ENCODE measurements around the gene IL20RA. TPM values are rescaled to one million over a fixed set of nuclear protein-coding genes. Genes with fewer than 3 reads are reported as not detected.
A peak's percentile ranks its signal among the peaks of the same experiment; 100 is the strongest.
"Not testable (repeated sequence)": the region's sequence is repeated elsewhere in the genome, so short reads cannot be mapped to it uniquely, and the experiment has no call there.

IL20RA gene
- total RNA-seq, 2 experiments from 2014 or later = not detected

DNA sequence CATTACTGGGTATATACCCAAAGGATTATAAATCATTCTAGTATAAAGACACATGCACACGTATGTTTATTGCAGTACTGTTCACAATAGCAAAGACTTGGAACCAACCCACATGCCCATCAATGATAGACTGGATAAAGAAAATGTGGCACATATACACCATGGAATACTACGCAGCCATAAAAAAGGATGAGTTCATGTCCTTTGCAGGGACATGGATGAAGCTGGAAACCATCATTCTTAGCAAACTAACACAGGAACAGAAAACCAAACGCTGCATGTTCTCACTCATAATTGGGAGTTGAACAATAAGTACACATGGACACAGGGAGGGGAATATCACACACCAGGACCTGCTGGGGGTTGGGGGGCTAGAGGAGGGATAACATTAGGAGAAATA is 31.0 kb upstream of the IL20RA start:
- DNase-seq; H3K4me3 Mint-ChIP-seq; H3K4me1 Mint-ChIP-seq; ATAC-seq; H3K36me3 Mint-ChIP-seq; H3K9me3 Mint-ChIP-seq (ENCODE audit: low read depth); H3K27ac Mint-ChIP-seq: not testable (repeated sequence)
- peaks cover 47% of the 10 kb centered on the region for H3K27me3 Mint-ChIP-seq
- CTCF ChIA-PET = interaction anchor here (0.6 to 2.0 kb wide), 5 partner anchors 7 to 566 kb away, joined by 3 to 6 read pairs (median 4); no protein-coding TSS in a partner anchor

GRCh38 chr6:137070303-137070702 is 25.5 kb upstream of the IL20RA start:
- Mint-ChIP-seq H3K9me3 (ENCODE audit: low read depth) (no peaks in the 10 kb centered on the region), H3K27ac (no peak overlapping the region), H3K36me3 (peaks cover 2% of the 10 kb centered on the region), H3K27me3 (peaks cover 69% of the 10 kb centered on the region), H3K4me1 (peaks cover 5% of the 10 kb centered on the region), H3K4me3 (no peak overlapping the region)
- CTCF ChIA-PET = interaction anchor here (1.1 kb wide), 1 partner anchor 11 kb away, joined by 3 read pairs; no protein-coding TSS in a partner anchor
- DNase-seq (no peak), ATAC-seq (no peak)

GRCh38 chr6:137067399-137067798 is 22.6 kb upstream of the IL20RA start:
- Mint-ChIP-seq H3K4me1 (peaks cover 5% of the 10 kb centered on the region), H3K27me3 (peaks cover 56% of the 10 kb centered on the region), H3K9me3 (ENCODE audit: low read depth) (no peaks in the 10 kb centered on the region), H3K36me3 (peaks cover 2% of the 10 kb centered on the region), H3K4me3 (no peak overlapping the region), H3K27ac (no peak overlapping the region)
- no peak for DNase-seq
- CTCF ChIA-PET = interaction anchor here (1.1 kb wide), 1 partner anchor 23 kb away, joined by 3 read pairs; no protein-coding TSS in a partner anchor
- no peak for ATAC-seq

DNA sequence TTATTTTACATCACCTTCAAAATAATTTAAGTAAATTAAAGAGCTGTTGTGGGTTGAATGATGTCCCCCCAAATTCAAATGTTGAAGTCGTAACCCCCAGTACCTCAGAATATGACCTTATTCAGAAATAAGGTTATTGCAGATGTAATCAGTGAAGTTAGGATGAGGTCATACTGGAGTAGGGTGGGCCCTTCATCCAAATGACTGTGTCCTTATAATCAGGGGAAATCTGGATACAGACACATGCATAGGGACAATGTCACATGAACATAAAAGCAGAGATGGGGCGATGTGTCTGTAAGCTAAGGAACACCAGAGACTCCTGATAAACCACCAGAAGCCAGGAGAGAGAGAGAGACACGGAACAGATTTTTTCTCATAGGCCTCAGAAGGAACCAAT is 13.3 kb upstream of the IL20RA start:
- Mint-ChIP-seq H3K4me3 (no peak overlapping the region), H3K9me3 (ENCODE audit: low read depth) (no peaks in the 10 kb centered on the region), H3K27ac (no peak overlapping the region), H3K27me3 (peaks cover 22% of the 10 kb centered on the region), H3K36me3 (no peaks in the 10 kb centered on the region), H3K4me1 (no peaks in the 10 kb centered on the region)
- ATAC-seq = no peak
- CTCF ChIA-PET = no interaction called here
- DNase-seq = no peak

DNA sequence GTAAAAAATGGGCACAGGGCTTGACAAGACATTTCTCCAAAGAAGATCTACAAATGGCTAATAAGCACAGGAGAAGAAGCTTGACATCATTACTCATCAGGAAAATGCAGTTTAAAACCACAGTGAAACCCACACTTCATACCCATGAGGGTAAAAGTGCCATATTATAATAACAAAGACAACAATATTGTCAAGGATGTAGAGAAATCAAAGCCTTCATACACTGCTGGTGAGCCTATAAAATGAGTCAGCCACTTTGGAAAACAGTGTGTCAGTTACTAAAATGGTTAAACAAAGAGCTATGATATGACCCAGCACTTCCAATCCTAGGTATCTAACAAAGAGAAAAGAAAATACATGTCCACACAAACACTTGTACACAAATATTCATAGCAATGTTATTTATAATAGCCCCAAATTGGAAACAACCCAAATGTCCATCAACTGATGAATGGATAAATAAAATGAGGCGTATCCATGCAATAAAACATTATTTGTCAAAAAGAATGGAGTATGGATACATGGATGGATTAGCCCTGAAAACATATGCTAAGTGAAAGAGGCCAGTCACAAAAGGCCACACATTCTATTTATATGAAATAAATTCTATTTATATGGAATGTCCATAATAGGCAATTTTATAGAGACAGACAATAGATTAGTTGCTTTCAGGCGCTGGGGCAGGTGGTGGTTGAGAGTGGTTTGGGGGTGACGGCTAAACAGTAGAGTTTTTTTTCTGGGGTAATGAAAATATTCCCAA is 11.5 kb upstream of the IL20RA start:
- Mint-ChIP-seq H3K4me3 (no peak overlapping the region), H3K27ac (no peak overlapping the region), H3K36me3 (no peaks in the 10 kb centered on the region), H3K27me3 (peaks cover 33% of the 10 kb centered on the region), H3K4me1 (no peaks in the 10 kb centered on the region), H3K9me3 (ENCODE audit: low read depth) (no peaks in the 10 kb centered on the region)
- ATAC-seq (no peak), DNase-seq (no peak)
- CTCF ChIA-PET = interaction anchor here (1.5 kb wide), 1 partner anchor 10 kb away, joined by 4 read pairs; no protein-coding TSS in a partner anchor

- H3K36me3 Mint-ChIP-seq = no peaks in the 10 kb centered on the region
- no peak overlapping the region for H3K27ac Mint-ChIP-seq
- H3K27me3 Mint-ChIP-seq = peaks cover 66% of the 10 kb centered on the region
- ATAC-seq (no peak), DNase-seq (no peak)
- no peak overlapping the region for H3K4me3 Mint-ChIP-seq
- CTCF ChIA-PET = no interaction called here
- H3K9me3 Mint-ChIP-seq (ENCODE audit: low read depth) = no peaks in the 10 kb centered on the region
- no peaks in the 10 kb centered on the region for H3K4me1 Mint-ChIP-seq
These were observed 7.2 kb upstream of the IL20RA start for GRCh38 chr6:137051790-137052472.

DNA sequence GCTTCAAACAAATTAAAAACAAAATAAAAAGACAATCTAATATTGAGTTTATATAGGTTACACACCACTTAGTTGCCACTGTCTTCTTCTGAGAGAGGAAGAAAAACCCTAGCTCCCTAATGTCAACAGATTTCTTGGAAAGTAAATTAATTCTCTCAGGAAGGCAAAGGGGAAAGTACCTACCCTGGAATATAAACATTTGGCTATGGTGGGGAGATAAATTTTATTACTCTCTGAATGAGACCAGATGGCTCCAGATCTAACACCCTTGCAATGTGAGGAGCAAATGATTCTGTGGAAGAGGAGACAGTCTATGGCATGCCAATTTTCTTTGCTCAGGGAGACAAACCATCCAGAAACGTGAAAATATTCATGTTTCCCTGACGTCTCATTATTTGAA is 4.3 kb upstream of the IL20RA start:
- H3K9me3 Mint-ChIP-seq (ENCODE audit: low read depth) = no peaks in the 10 kb centered on the region
- DNase-seq = no peak
- CTCF ChIA-PET = no interaction called here
- no peak overlapping the region for H3K27ac Mint-ChIP-seq
- peaks cover 4% of the 10 kb centered on the region for H3K4me1 Mint-ChIP-seq
- ATAC-seq = no peak
- H3K27me3 Mint-ChIP-seq = peaks cover 75% of the 10 kb centered on the region
- H3K36me3 Mint-ChIP-seq = no peaks in the 10 kb centered on the region
- no peak overlapping the region for H3K4me3 Mint-ChIP-seq

GRCh38 chr6:137046871-137047412 is 2.2 kb upstream of the IL20RA start:
- H3K4me3 Mint-ChIP-seq = no peak overlapping the region
- no peak overlapping the region for H3K27ac Mint-ChIP-seq
- peaks cover 84% of the 10 kb centered on the region for H3K27me3 Mint-ChIP-seq
- peaks cover 7% of the 10 kb centered on the region for H3K4me1 Mint-ChIP-seq
- CTCF ChIA-PET = no interaction called here
- no peak for DNase-seq
- no peaks in the 10 kb centered on the region for H3K9me3 Mint-ChIP-seq (ENCODE audit: low read depth)
- ATAC-seq = no peak
- H3K36me3 Mint-ChIP-seq = no peaks in the 10 kb centered on the region

DNA sequence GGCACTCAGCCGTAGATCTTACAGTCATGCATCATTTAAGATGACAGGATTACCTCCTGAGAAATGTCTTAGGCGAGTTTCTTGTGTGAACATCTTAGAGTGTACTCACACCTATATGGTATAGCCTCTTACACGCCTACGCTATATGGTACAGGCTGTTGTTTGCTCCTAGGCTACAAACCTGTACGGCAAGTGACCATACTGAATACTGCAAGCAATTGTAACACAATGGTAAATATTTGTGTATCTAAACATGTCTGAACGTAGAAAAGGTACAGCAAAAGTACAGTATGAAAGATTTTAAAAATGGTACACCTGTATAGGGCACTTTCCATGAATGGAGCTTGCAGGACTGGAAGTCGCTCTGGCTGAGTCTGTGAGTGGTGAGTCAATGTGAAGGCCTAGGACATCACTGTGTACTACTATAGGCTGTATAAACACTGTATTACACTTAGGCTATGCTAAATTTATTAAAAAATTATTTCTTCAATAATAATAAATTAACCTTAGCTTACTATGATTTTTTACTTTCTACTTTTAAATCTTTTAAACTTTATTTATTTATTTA is 541 bp upstream of the IL20RA start:
- Mint-ChIP-seq H3K36me3 (no peaks in the 10 kb centered on the region), H3K27me3 (peaks cover 84% of the 10 kb centered on the region), H3K27ac (no peak overlapping the region), H3K4me3 (peak overlapping the region; percentile 52), H3K9me3 (ENCODE audit: low read depth) (no peaks in the 10 kb centered on the region), H3K4me1 (peaks cover 7% of the 10 kb centered on the region)
- CTCF ChIA-PET = interaction anchor here (1.2 kb wide), 1 partner anchor 11 kb away, joined by 4 read pairs; no protein-coding TSS in a partner anchor
- no peak for ATAC-seq
- no peak for DNase-seq

DNA sequence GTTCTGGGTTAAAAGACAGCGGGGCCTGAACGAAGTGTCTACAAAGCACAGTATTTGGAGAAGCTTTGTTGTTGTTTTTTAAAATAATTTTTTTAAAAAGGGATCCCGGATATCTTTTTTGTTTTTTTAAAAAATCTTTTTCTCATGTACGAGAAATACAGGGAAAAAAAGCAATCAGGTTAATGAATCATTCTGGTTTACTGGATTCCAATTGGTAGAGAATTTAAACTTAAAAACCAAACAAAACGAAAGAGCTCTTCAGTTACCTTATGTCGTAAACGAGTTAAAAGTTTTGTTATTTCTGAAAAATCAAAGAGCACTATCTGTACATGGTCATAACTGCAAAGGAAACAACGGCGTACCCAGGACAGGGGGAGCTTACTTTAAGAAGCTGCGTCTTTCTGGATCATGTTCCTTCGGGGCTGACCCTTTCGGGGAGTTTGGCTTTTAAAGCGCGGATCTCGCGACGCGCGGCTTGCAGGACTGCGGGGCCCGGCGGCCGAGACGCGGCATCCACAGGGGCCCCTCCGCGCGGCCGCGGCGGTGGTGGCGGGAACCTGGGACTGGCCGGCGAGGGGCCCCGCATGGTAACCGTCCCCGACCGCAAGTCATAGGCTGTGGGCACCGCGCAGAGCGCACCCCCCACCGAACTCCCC is 927 bp downstream of the IL20RA start:
- H3K27ac Mint-ChIP-seq = no peak overlapping the region
- DNase-seq (no peak), ATAC-seq (peak; percentile 65)
- peaks cover 7% of the 10 kb centered on the region for H3K4me1 Mint-ChIP-seq
- H3K9me3 Mint-ChIP-seq (ENCODE audit: low read depth) = no peaks in the 10 kb centered on the region
- H3K27me3 Mint-ChIP-seq = peaks cover 86% of the 10 kb centered on the region
- H3K4me3 Mint-ChIP-seq = peak overlapping the region; percentile 72
- H3K36me3 Mint-ChIP-seq = no peaks in the 10 kb centered on the region
- CTCF ChIA-PET = interaction anchor here (0.6 to 1.5 kb wide), 4 partner anchors 8 to 655 kb away, joined by 3 to 6 read pairs (median 4); no protein-coding TSS in a partner anchor

DNA sequence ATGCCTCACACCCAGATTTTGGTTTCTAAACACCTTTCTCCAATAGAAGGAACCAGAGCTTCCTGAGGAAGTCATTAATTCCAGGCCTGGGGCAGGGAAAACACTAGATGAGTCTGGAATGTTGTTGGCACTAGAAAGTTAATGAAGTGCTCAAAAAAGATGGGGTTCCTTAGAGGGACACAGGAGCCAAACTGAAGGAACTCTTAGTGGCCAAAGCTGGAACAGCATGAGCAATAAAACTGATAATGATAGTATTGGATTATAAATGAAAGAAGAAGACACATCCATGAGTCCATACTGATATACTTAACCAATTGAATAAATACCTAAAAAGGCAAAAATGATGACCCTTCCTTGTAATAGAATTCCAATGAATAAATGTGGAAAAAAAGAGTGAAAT is 4.4 kb downstream of the IL20RA start:
- DNase-seq (no peak), ATAC-seq (no peak)
- Mint-ChIP-seq H3K9me3 (ENCODE audit: low read depth) (no peaks in the 10 kb centered on the region), H3K27me3 (peaks cover 87% of the 10 kb centered on the region), H3K4me1 (peaks cover 10% of the 10 kb centered on the region), H3K36me3 (peaks cover 1% of the 10 kb centered on the region), H3K4me3 (no peak overlapping the region), H3K27ac (no peak overlapping the region)
- CTCF ChIA-PET = interaction anchor here (1.2 to 1.3 kb wide), 2 partner anchors 12 to 54 kb away, joined by 3 read pairs; no protein-coding TSS in a partner anchor

DNA sequence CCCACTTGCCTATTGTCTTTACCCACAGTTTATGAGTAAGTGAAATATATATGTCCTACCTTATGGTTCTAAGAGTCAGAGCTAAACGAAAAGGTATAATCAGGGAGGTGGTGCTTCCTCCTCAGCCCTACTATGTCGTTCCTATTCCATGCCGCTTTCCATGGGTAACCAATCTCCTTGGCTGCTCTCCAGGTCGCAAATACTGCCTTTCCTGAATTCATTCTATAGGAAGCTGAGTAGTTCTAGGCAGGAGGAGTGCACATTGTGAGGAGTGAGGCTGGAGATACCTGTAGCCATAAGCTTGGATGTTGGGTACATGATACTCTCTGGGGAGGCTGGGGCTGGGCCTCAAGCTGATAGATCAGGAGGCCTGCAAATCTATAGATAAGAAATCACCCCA is 5.8 kb downstream of the IL20RA start:
- Mint-ChIP-seq H3K4me1 (peaks cover 7% of the 10 kb centered on the region), H3K4me3 (no peak overlapping the region), H3K9me3 (ENCODE audit: low read depth) (no peaks in the 10 kb centered on the region), H3K27ac (no peak overlapping the region), H3K36me3 (peaks cover 1% of the 10 kb centered on the region), H3K27me3 (peaks cover 83% of the 10 kb centered on the region)
- ATAC-seq (no peak), DNase-seq (no peak)
- CTCF ChIA-PET = interaction anchor here (0.5 to 1.3 kb wide), 3 partner anchors 10 to 249 kb away, joined by 3 read pairs; partner anchors contain the start of gene MAP3K5
